Right atrium auricular region (tissue), 2 donors: Measurements from ENCODE around the gene GIGYF1. TPM values are rescaled to one million over a fixed set of nuclear protein-coding genes. Genes with fewer than 3 reads are reported as not detected.
A peak's percentile ranks its signal among the peaks of the same experiment; 100 is the strongest.

ENCODE experiments used
- DNase-seq: peaks from one replicate; pipeline ENCODE4 v3.0.0-alpha.2; 2019; ENCODE audit warnings: low spot score
- H3K27ac ChIP-seq, 2 donors: fragments of 200-600 bp; sonication (generic); 1 replicate in 1 of 2; 2 replicates in 1 of 2; pipeline ENCODE4 v1.5.1; 2016 to 2019
- H3K27me3 ChIP-seq, 2 donors: fragments of 200-600 bp; sonication (generic); one replicate each; pipeline versions ENCODE4 v1.5.1 to v1.6.0; 2017 to 2019
- H3K36me3 ChIP-seq: fragments of 200-600 bp; sonication (generic); one replicate; pipeline ENCODE4 v1.5.1; 2016
- H3K4me1 ChIP-seq, 2 donors: fragments of 200-600 bp; sonication (generic); one replicate each; pipeline versions ENCODE4 v1.5.1 to v1.6.0; 2017 to 2019
- H3K4me3 ChIP-seq, 2 donors: fragments of 200-600 bp; sonication (generic); 1 replicate in 1 of 2; 2 replicates in 1 of 2; pipeline ENCODE4 v1.5.1; 2017 to 2019; ENCODE audit warnings: mild to moderate bottlenecking in 1 of 2, moderate library complexity in 1 of 2
- H3K9me3 ChIP-seq, 2 donors: fragments of 200-600 bp; sonication (generic); one replicate each; pipeline ENCODE4 v1.5.1; 2019
- CTCF ChIP-seq, 2 donors: fragments of 200-600 bp; sonication (generic); IDR thresholded peaks; one replicate each; pipeline ENCODE4 v1.5.1; 2019; ENCODE audit warnings: antibody characterized with exemption in 2 of 2
- total RNA-seq, 2 donors: library from RNA; depleted of rRNA; stranded (reverse); fragments of >200 nt; gene quantifications; one replicate each; pipeline ENCODE4 v1.1.0, GENCODE V29; 2016

Gene GIGYF1
- total RNA-seq, 2 donors from 2014 or later, result 13.4 to 17.4 TPM

DNA sequence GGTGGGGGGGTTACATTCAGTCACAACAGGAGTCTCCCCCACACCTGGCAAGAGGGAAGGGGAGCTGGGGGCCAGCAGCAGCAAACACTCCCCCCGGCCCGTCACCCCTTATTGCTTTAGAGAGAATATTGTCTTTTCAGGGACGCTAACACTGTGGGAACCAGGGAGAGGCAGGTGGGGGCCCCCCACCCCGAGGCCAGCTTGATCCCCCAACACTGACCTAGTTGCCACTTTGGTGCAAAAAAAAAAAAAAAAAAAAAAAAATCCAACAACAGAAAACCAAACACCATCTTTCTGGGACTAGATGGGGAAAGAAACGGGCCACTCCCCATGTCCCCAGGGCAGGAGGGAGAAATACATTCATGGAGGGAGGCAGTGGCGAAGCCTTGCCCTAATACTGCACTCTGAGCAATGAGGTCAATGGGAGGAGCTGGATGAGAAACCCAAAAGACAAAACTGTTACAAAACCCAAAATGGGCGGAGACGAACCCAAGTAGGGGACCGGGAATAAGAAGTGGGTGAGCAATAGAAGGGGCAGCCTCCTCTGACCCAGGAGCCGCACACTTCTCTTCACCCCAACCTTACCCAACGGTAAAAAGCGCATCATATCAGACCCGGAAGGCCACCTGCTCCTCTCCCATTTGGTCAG is 14.0 kb downstream of the GIGYF1 start:
- DNase-seq, result peak; percentile 88
- Histone ChIP-seq H3K36me3 (peaks cover 82% of the 10 kb centered on the region), H3K4me1 (peaks cover 0 to 37% of the 10 kb centered on the region in 2 donors), H3K27me3 (no peaks in the 10 kb centered on the region), H3K9me3 (no peaks in the 10 kb centered on the region), H3K27ac (peak overlapping the region; percentile 59), H3K4me3 (no peak overlapping the region)
- no peak for TF ChIP-seq CTCF (IDR thresholded peaks at IDR 0.05)

DNA sequence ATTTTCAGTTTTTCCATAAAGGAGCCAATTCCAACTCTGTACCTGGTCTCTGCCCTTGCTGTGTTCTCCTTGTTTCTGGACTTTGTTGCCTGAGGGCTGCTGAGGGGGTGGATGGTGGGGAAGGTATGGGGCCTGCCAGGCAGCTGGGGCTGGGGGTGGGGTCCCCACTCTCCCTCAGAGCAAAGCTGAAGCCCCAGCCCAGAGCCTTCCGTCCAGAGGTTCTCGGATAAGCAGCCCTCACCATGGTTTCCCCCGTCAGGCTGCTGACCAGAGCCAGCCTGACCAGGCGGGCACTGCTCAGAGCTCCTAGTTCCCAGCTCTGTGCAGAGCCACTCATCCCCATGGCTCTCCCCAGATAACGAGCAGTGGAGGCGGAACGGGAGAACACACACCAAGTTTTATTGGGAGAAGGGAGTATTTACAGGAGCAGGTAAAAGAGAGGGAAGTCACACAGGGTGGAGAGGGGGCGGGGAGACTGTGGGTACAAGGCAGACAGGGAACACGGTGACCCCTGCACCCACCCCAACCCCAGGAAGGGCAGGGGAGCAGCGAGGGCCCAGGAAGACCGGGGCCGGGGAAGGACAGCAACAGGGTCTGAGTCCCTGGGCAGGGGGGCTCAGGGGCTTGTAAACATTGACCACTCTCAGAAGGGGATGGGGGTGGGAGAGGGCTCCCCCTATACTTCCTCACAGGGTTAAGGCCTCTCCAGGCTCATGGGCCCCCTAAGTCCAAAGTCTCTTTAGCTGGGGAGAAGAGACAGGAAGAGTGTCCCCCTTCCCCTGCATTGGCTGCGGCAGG is 14.7 kb downstream of the GIGYF1 start:
- Histone ChIP-seq H3K9me3 (no peaks in the 10 kb centered on the region), H3K36me3 (peaks cover 75% of the 10 kb centered on the region), H3K27me3 (no peaks in the 10 kb centered on the region), H3K4me1 (peaks cover 0 to 37% of the 10 kb centered on the region in 2 donors), H3K27ac (peak overlapping the region; percentile 59), H3K4me3 (no peak overlapping the region)
- DNase-seq, result no peak
- TF ChIP-seq CTCF (IDR thresholded peaks at IDR 0.05), result no peak

DNA sequence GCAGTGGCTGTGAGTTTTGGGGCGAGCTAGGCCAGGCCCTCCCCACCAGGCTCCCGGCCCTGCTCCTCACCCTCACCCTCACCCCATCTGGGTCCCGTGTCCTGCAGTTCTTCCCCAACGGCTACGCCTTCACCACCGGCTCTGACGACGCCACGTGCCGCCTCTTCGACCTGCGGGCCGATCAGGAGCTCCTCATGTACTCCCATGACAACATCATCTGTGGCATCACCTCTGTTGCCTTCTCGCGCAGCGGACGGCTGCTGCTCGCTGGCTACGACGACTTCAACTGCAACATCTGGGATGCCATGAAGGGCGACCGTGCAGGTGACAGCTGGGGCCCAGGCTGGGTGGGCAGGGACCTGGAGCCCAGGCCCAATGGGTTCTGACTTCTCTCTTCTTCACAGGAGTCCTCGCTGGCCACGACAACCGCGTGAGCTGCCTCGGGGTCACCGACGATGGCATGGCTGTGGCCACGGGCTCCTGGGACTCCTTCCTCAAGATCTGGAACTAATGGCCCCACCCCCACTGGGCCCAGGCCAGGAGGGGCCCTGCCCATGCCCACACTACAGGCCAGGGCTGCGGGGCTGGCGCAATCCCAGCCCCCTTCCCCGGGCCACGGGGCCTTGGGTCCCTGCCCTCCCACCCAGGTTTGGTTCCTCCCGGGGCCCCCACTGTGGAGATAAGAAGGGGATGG is 15.6 kb downstream of the GIGYF1 start:
- Histone ChIP-seq H3K36me3 (peaks cover 66% of the 10 kb centered on the region), H3K27me3 (no peaks in the 10 kb centered on the region), H3K27ac (peak overlapping the region; percentile 59), H3K4me3 (no peak overlapping the region), H3K9me3 (no peaks in the 10 kb centered on the region), H3K4me1 (peaks cover 0 to 37% of the 10 kb centered on the region in 2 donors)
- no peak for TF ChIP-seq CTCF (IDR thresholded peaks at IDR 0.05)
- no peak for DNase-seq

DNA sequence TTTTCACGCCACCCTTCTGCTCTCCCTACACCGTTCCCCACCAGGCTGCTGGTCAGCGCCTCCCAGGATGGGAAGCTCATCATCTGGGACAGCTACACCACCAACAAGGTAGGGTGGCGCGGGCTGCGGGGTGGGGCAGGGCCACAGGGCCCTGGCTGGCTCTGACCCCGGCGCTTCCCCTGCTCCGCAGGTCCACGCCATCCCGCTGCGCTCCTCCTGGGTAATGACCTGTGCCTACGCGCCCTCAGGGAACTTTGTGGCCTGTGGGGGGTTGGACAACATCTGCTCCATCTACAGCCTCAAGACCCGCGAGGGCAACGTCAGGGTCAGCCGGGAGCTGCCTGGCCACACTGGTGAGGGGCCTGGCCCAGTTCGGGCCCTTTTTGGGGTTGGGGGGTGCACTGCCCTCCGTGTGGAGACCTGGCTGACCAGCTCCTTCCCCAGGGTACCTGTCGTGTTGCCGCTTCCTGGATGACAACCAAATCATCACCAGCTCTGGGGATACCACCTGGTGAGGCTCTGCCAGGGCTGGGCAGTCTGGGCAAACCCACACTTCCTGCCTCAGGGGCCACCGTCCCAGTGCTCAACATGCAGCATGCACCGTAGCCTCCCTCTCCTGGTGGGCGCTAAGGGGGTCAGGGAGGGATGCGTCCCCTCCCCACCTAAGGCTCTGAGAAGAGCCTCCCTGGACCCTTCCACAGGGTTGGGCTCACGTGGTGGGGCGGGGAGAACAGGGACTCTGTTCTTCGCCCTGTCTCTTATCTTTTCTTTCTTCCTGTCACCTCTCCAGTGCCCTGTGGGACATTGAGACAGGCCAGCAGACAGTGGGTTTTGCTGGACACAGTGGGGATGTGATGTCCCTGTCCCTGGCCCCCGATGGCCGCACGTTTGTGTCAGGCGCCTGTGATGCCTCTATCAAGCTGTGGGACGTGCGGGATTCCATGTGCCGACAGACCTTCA is 16.5 kb downstream of the GIGYF1 start:
- Histone ChIP-seq H3K4me1 (peaks cover 0 to 42% of the 10 kb centered on the region in 2 donors), H3K27ac (peak overlapping the region in 1 of 2 donors; percentile 99), H3K36me3 (peaks cover 57% of the 10 kb centered on the region), H3K9me3 (no peaks in the 10 kb centered on the region), H3K27me3 (no peaks in the 10 kb centered on the region), H3K4me3 (no peak overlapping the region)
- TF ChIP-seq CTCF (IDR thresholded peaks at IDR 0.05), result no peak
- DNase-seq, result no peak
